DOHH2 (cell line): Measurements from ENCODE around the gene TMEM53.

ENCODE experiments used
- H3F3A ChIP-seq: fragments of 200-600 bp; sonication (generic), shearing (Covaris generic); 2 replicates; pipeline ENCODE4 v1.6.0; 2016; ENCODE audit warnings: antibody characterized with exemption, mild to moderate bottlenecking; ENCODE audit not compliant: control insufficient read depth, insufficient read depth
- H3K27ac ChIP-seq: fragments of 200-600 bp; sonication (generic); 2 replicates; pipeline ENCODE4 v1.5.1; 2014; ENCODE audit warnings: low read depth, mild to moderate bottlenecking, low read length, moderate library complexity
- H3K27me3 ChIP-seq: fragments of 200-600 bp; sonication (generic); 2 replicates; pipeline ENCODE4 v1.6.1; 2014; ENCODE audit warnings: mild to moderate bottlenecking, low read length, mixed read lengths; ENCODE audit not compliant: control insufficient read depth
- H3K36me3 ChIP-seq: fragments of 200-600 bp; sonication (generic); 2 replicates; pipeline ENCODE4 v1.6.1; 2014; ENCODE audit warnings: mild to moderate bottlenecking, low read length, moderate library complexity, mixed read lengths; ENCODE audit not compliant: control insufficient read depth
- H3K4me1 ChIP-seq: fragments of 200-600 bp; sonication (generic); 2 replicates; pipeline ENCODE4 v1.6.1; 2014; ENCODE audit warnings: mild to moderate bottlenecking, low read length, mixed read lengths; ENCODE audit not compliant: control insufficient read depth
- H3K4me2 ChIP-seq: fragments of 200-600 bp; sonication (generic); 2 replicates; pipeline ENCODE4 v1.6.0; 2014; ENCODE audit warnings: mild to moderate bottlenecking, low read length, moderate library complexity
- H3K4me3 ChIP-seq: fragments of 200-600 bp; sonication (generic); 2 replicates; pipeline ENCODE4 v1.5.1; 2014; ENCODE audit warnings: mild to moderate bottlenecking, low read length, mixed read lengths
- H3K79me2 ChIP-seq: fragments of 200-600 bp; sonication (generic); 2 replicates; pipeline ENCODE4 v1.6.1; 2014; ENCODE audit warnings: mild to moderate bottlenecking, low read length, mixed read lengths; ENCODE audit not compliant: control insufficient read depth
- H3K9me2 ChIP-seq: fragments of 200-600 bp; sonication (generic); replicated peaks from 2 replicates; pipeline ENCODE4 v1.6.1; 2014; ENCODE audit warnings: mild to moderate bottlenecking, low read length, mixed read lengths; ENCODE audit not compliant: control insufficient read depth
- H3K9me3 ChIP-seq: fragments of 200-600 bp; sonication (generic); 2 replicates; pipeline ENCODE4 v1.6.1; 2014; ENCODE audit warnings: antibody characterized with exemption, low read length, mixed read lengths; ENCODE audit not compliant: control insufficient read depth, insufficient read depth
- H4K20me1 ChIP-seq: fragments of 200-600 bp; sonication (generic); 2 replicates; pipeline ENCODE4 v1.6.0; 2014; ENCODE audit warnings: low read depth, mild to moderate bottlenecking, antibody characterized with exemption, low read length, moderate library complexity; ENCODE audit not compliant: control insufficient read depth, insufficient read depth
- EZH2phosphoT487 ChIP-seq: fragments of 200-600 bp; sonication (generic); IDR thresholded peaks from 2 replicates; pipeline ENCODE4 v1.6.1; 2017; ENCODE audit warnings: borderline replicate concordance, mild to moderate bottlenecking, antibody characterized with exemption, low read length, moderate library complexity, mixed read lengths
- TF ChIP-seq, protein P1 (sequence below): fragments of 200-600 bp; sonication (generic); IDR thresholded peaks from one replicate; pipeline ENCODE4 v1.5.1; 2014; ENCODE audit warnings: antibody characterized with exemption, mild to moderate bottlenecking, low read depth, low read length; ENCODE audit not compliant: poor library complexity, severe bottlenecking

The TMEM53 gene

DNA sequence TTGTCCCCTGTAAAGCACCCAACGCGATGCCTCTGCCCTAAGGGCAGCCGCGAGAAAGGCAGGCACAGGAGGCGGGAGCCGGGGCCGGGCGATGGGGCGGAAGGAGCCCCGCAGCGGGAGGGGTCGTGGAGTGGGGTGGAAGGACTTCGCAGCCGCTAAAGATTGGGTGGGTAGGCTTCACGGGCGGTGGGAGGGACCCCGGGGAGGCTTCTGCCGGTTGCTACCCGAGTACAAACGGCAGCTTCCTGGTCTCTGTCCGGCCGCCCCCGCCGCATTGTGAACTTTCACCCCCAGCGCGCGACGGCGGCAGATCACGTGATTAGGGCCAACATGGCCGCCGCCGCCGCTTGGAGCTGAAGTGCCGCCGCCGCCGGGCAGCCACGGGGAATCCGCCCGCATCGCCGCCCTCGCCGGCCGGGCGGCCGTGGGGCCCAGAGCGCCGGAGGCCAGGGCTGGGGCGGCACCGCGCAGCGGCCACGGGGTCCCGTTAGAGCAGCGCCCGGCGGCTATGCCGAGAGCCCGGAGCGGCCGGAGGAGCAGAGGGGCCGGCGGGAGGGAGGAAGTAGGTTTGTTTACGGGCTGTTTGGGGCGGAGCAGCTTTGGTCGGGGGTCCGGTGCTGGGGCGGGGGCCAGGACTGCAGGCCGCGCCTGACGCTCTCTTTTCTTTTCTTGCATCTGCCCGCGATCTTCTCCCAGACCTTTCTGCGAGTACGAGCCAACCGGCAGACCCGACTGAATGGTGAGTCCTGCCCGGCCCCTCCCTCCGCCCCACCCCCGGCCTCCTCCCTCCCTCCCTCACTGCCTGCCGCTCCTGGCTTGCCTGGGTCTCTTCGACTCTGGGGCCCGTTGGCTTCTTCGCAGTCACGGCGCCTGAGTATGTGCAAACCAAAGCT, 42.4 kb downstream of the TMEM53 start:
- H3K79me2 ChIP-seq, result peaks cover 35% of the 10 kb centered on the region
- peak overlapping the region; percentile 78 for H3K4me3 ChIP-seq
- no peaks in the 10 kb centered on the region for H3K9me3 ChIP-seq
- peak overlapping the region; percentile 59 for H3K4me2 ChIP-seq
- H3K27me3 ChIP-seq, result no peaks in the 10 kb centered on the region
- no peaks in the 10 kb centered on the region for H3F3A ChIP-seq
- H3K4me1 ChIP-seq, result peaks cover 26% of the 10 kb centered on the region
- TF ChIP-seq, protein P1, sequence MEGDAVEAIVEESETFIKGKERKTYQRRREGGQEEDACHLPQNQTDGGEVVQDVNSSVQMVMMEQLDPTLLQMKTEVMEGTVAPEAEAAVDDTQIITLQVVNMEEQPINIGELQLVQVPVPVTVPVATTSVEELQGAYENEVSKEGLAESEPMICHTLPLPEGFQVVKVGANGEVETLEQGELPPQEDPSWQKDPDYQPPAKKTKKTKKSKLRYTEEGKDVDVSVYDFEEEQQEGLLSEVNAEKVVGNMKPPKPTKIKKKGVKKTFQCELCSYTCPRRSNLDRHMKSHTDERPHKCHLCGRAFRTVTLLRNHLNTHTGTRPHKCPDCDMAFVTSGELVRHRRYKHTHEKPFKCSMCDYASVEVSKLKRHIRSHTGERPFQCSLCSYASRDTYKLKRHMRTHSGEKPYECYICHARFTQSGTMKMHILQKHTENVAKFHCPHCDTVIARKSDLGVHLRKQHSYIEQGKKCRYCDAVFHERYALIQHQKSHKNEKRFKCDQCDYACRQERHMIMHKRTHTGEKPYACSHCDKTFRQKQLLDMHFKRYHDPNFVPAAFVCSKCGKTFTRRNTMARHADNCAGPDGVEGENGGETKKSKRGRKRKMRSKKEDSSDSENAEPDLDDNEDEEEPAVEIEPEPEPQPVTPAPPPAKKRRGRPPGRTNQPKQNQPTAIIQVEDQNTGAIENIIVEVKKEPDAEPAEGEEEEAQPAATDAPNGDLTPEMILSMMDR, result no peak
- TF ChIP-seq EZH2phosphoT487, result no peak
- peak overlapping the region; percentile 73 for H3K27ac ChIP-seq
- H3K36me3 ChIP-seq, result peaks cover 46% of the 10 kb centered on the region
- H4K20me1 ChIP-seq, result 0 out of 2 replicates have a peak, but pooled peaks cover 4% of the 10 kb centered on the region
- no peaks in the 10 kb centered on the region for H3K9me2 ChIP-seq

DNA sequence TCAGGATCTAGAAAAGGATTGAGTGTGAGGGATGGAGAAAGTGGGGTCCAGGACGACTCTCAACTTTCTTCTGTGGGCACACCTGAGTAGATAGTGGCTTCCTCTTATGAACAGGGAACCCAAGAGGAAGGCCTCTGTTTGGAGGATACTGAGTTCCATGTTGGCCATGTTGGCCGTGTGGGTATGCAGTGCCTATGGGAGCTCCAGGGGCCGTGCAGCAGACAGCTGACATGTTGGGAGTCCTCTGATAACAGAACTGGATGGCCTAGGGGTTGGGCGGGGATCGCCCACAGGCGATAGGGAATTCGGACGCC, 43.0 kb downstream of the TMEM53 start:
- Histone ChIP-seq H3K79me2 (peaks cover 35% of the 10 kb centered on the region), H3K4me1 (peaks cover 26% of the 10 kb centered on the region), H3K9me3 (no peaks in the 10 kb centered on the region), H4K20me1 (0 out of 2 replicates have a peak, but pooled peaks cover 4% of the 10 kb centered on the region), H3K9me2 (no peaks in the 10 kb centered on the region), H3K36me3 (peaks cover 40% of the 10 kb centered on the region), H3K4me3 (peak overlapping the region; percentile 78), H3K4me2 (peak overlapping the region; percentile 59), H3K27ac (peak overlapping the region; percentile 73), H3K27me3 (no peaks in the 10 kb centered on the region), H3F3A (no peaks in the 10 kb centered on the region)
- TF ChIP-seq, protein P1, result no peak
- no peak for TF ChIP-seq EZH2phosphoT487

DNA sequence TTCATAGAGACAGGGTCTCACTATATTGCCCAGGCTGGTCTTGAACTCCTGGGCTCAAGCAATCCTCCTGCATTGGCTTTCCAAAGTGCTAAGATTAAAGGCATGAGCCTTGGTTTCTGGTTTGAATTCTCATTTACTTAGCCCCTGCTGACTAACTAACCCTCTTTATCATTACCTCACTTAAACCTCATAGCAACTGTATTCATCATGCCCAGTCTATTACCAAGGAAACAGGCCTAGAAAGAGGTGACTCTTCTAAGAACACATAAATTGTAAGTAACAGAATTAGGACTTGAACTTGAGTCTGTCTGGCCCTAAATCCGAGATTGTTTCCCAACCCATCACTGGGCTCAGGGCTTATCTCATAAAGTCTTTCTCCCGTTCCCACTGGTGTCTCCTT, 44.2 kb downstream of the TMEM53 start:
- Histone ChIP-seq H3F3A (no peaks in the 10 kb centered on the region), H3K79me2 (peaks cover 29% of the 10 kb centered on the region), H3K9me3 (no peaks in the 10 kb centered on the region), H3K36me3 (peaks cover 28% of the 10 kb centered on the region), H3K4me3 (no peak overlapping the region), H3K4me2 (no peak overlapping the region), H4K20me1 (0 out of 2 replicates have a peak, but pooled peaks cover 4% of the 10 kb centered on the region), H3K27ac (no peak overlapping the region), H3K27me3 (no peaks in the 10 kb centered on the region), H3K9me2 (no peaks in the 10 kb centered on the region), H3K4me1 (peaks cover 26% of the 10 kb centered on the region)
- TF ChIP-seq, protein P1, result no peak
- no peak for TF ChIP-seq EZH2phosphoT487
